ENCODE data around the gene SLC10A7. TPM values are rescaled to one million over a fixed set of nuclear protein-coding genes. Genes with fewer than 3 reads are reported as not detected.

The SLC10A7 gene
- total and polyA plus RNA-seq, 2 experiments from 2014 or later = 0.81 to 4.3 TPM

DNA sequence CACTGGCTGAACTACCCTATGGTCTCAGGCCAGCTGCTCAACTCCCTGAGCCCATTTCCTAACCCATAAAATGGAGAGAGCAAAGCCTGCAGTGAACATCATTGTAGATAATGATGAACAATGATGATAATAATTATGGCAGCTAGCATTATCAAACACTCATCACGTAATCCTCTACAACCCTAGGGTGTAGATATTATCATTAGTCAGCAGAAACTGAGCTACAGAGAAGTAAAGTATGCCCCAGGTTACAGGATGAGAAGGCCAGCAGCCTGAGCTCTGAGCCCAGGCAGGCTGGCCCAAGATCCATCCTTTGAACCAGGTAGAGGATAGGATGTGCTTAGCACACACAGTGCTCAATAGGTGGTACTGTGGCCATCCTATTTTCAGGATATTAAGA, 264.2 kb downstream of the SLC10A7 start:
- Histone ChIP-seq H3K27ac (ENCODE audit: low read depth) (no peak overlapping the region), H3K9me2 (ENCODE audit: insufficient read depth) (peaks cover 6% of the 10 kb centered on the region), H3K27me3 (ENCODE audit: insufficient read depth) (no peaks in the 10 kb centered on the region), H3K4me3 (no peak overlapping the region), H3K36me3 (ENCODE audit: insufficient read depth) (no peaks in the 10 kb centered on the region), H2AFZ (no peak overlapping the region), H3K79me2 (replicated peaks; ENCODE audit: insufficient read depth) (no peaks in the 10 kb centered on the region), H3K4me2 (no peak overlapping the region), H4K20me1 (replicated peaks; ENCODE audit: insufficient read depth) (no peaks in the 10 kb centered on the region), H3F3A (replicated peaks; ENCODE audit: low read depth) (no peaks in the 10 kb centered on the region), H3K4me1 (ENCODE audit: insufficient read depth) (no peaks in the 10 kb centered on the region)
- no peak for TF ChIP-seq JUNB (IDR thresholded peaks at IDR 0.05; ENCODE audit: unreplicated experiment)
- no peak for TF ChIP-seq STAT1 (IDR thresholded peaks at IDR 0.05; ENCODE audit: unreplicated experiment)
- Mint-ChIP-seq H3K27ac (no peak overlapping the region), H3K4me1 (no peaks in the 10 kb centered on the region), H3K36me3 (ENCODE audit: low read depth) (no peaks in the 10 kb centered on the region), H3K27me3 (ENCODE audit: insufficient read depth, low read depth, poor library complexity) (peaks cover 2% of the 10 kb centered on the region), H3K9me3 (no peaks in the 10 kb centered on the region), H3K4me3 (no peak overlapping the region)
- DNase-seq (ENCODE audit: low spot score) = no peak
- ATAC-seq = no peak

DNA sequence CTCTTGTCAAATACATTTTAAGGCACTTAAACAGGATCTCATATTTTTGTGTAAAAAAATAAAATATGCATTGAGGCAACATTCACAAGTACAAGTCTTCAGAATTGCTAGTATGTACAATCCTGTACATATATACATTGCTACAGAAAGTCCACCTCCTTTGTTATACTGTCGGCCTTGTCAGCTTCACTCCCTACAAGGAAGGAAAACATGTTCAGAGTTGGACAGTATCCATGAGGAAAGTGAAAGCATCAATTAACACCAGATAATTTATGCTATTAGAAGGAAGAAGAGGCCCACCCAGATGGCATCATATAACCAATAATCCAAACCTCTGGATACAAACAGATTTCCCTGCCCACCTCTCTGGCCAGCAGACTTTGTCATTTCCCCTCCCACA, 265.4 kb downstream of the SLC10A7 start:
- Histone ChIP-seq H3K79me2 (replicated peaks; ENCODE audit: insufficient read depth) (no peaks in the 10 kb centered on the region), H3F3A (replicated peaks; ENCODE audit: low read depth) (no peaks in the 10 kb centered on the region), H3K4me3 (no peak overlapping the region), H3K27me3 (ENCODE audit: insufficient read depth) (no peaks in the 10 kb centered on the region), H2AFZ (no peak overlapping the region), H4K20me1 (replicated peaks; ENCODE audit: insufficient read depth) (no peaks in the 10 kb centered on the region), H3K9me2 (ENCODE audit: insufficient read depth) (no peaks in the 10 kb centered on the region), H3K27ac (ENCODE audit: low read depth) (no peak overlapping the region), H3K4me1 (ENCODE audit: insufficient read depth) (no peaks in the 10 kb centered on the region), H3K36me3 (ENCODE audit: insufficient read depth) (no peaks in the 10 kb centered on the region), H3K4me2 (no peak overlapping the region)
- Mint-ChIP-seq H3K9me3 (no peaks in the 10 kb centered on the region), H3K4me1 (no peaks in the 10 kb centered on the region), H3K27me3 (ENCODE audit: insufficient read depth, low read depth, poor library complexity) (no peaks in the 10 kb centered on the region), H3K4me3 (no peak overlapping the region), H3K27ac (no peak overlapping the region), H3K36me3 (ENCODE audit: low read depth) (no peaks in the 10 kb centered on the region)
- ATAC-seq = no peak
- DNase-seq (ENCODE audit: low spot score) = no peak
- TF ChIP-seq ZNF114 (CRISPR knock-in tag; IDR thresholded peaks at IDR 0.05) (no peak), ZNF331 (CRISPR knock-in tag; IDR thresholded peaks at IDR 0.05; ENCODE audit: low read depth) (no peak), CREB1 (CRISPR knock-in tag; IDR thresholded peaks at IDR 0.05; ENCODE audit: low read depth) (no peak), EZH2 (IDR thresholded peaks at IDR 0.05; ENCODE audit: low read depth, unreplicated experiment) (no peak)
- TF ChIP-seq, protein P1, sequence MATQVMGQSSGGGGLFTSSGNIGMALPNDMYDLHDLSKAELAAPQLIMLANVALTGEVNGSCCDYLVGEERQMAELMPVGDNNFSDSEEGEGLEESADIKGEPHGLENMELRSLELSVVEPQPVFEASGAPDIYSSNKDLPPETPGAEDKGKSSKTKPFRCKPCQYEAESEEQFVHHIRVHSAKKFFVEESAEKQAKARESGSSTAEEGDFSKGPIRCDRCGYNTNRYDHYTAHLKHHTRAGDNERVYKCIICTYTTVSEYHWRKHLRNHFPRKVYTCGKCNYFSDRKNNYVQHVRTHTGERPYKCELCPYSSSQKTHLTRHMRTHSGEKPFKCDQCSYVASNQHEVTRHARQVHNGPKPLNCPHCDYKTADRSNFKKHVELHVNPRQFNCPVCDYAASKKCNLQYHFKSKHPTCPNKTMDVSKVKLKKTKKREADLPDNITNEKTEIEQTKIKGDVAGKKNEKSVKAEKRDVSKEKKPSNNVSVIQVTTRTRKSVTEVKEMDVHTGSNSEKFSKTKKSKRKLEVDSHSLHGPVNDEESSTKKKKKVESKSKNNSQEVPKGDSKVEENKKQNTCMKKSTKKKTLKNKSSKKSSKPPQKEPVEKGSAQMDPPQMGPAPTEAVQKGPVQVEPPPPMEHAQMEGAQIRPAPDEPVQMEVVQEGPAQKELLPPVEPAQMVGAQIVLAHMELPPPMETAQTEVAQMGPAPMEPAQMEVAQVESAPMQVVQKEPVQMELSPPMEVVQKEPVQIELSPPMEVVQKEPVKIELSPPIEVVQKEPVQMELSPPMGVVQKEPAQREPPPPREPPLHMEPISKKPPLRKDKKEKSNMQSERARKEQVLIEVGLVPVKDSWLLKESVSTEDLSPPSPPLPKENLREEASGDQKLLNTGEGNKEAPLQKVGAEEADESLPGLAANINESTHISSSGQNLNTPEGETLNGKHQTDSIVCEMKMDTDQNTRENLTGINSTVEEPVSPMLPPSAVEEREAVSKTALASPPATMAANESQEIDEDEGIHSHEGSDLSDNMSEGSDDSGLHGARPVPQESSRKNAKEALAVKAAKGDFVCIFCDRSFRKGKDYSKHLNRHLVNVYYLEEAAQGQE (IDR thresholded peaks at IDR 0.05; ENCODE audit: unreplicated experiment) = no peak
- TF ChIP-seq, protein P2, sequence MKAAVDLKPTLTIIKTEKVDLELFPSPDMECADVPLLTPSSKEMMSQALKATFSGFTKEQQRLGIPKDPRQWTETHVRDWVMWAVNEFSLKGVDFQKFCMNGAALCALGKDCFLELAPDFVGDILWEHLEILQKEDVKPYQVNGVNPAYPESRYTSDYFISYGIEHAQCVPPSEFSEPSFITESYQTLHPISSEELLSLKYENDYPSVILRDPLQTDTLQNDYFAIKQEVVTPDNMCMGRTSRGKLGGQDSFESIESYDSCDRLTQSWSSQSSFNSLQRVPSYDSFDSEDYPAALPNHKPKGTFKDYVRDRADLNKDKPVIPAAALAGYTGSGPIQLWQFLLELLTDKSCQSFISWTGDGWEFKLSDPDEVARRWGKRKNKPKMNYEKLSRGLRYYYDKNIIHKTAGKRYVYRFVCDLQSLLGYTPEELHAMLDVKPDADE (IDR thresholded peaks at IDR 0.05) = no peak
- TF ChIP-seq, protein P3, sequence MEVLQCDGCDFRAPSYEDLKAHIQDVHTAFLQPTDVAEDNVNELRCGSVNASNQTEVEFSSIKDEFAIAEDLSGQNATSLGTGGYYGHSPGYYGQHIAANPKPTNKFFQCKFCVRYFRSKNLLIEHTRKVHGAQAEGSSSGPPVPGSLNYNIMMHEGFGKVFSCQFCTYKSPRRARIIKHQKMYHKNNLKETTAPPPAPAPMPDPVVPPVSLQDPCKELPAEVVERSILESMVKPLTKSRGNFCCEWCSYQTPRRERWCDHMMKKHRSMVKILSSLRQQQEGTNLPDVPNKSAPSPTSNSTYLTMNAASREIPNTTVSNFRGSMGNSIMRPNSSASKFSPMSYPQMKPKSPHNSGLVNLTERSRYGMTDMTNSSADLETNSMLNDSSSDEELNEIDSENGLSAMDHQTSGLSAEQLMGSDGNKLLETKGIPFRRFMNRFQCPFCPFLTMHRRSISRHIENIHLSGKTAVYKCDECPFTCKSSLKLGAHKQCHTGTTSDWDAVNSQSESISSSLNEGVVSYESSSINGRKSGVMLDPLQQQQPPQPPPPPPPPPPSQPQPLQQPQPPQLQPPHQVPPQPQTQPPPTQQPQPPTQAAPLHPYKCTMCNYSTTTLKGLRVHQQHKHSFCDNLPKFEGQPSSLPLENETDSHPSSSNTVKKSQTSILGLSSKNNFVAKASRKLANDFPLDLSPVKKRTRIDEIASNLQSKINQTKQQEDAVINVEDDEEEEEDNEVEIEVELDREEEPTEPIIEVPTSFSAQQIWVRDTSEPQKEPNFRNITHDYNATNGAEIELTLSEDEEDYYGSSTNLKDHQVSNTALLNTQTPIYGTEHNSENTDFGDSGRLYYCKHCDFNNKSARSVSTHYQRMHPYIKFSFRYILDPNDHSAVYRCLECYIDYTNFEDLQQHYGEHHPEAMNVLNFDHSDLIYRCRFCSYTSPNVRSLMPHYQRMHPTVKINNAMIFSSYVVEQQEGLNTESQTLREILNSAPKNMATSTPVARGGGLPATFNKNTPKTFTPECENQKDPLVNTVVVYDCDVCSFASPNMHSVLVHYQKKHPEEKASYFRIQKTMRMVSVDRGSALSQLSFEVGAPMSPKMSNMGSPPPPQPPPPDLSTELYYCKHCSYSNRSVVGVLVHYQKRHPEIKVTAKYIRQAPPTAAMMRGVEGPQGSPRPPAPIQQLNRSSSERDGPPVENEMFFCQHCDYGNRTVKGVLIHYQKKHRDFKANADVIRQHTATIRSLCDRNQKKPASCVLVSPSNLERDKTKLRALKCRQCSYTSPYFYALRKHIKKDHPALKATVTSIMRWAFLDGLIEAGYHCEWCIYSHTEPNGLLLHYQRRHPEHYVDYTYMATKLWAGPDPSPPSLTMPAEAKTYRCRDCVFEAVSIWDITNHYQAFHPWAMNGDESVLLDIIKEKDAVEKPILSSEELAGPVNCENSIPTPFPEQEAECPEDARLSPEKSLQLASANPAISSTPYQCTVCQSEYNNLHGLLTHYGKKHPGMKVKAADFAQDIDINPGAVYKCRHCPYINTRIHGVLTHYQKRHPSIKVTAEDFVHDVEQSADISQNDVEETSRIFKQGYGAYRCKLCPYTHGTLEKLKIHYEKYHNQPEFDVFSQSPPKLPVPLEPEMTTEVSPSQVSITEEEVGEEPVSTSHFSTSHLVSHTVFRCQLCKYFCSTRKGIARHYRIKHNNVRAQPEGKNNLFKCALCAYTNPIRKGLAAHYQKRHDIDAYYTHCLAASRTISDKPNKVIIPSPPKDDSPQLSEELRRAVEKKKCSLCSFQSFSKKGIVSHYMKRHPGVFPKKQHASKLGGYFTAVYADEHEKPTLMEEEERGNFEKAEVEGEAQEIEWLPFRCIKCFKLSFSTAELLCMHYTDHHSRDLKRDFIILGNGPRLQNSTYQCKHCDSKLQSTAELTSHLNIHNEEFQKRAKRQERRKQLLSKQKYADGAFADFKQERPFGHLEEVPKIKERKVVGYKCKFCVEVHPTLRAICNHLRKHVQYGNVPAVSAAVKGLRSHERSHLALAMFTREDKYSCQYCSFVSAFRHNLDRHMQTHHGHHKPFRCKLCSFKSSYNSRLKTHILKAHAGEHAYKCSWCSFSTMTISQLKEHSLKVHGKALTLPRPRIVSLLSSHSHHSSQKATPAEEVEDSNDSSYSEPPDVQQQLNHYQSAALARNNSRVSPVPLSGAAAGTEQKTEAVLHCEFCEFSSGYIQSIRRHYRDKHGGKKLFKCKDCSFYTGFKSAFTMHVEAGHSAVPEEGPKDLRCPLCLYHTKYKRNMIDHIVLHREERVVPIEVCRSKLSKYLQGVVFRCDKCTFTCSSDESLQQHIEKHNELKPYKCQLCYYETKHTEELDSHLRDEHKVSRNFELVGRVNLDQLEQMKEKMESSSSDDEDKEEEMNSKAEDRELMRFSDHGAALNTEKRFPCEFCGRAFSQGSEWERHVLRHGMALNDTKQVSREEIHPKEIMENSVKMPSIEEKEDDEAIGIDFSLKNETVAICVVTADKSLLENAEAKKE (CRISPR knock-in tag; IDR thresholded peaks at IDR 0.05) = no peak
- TF ChIP-seq, protein P4, sequence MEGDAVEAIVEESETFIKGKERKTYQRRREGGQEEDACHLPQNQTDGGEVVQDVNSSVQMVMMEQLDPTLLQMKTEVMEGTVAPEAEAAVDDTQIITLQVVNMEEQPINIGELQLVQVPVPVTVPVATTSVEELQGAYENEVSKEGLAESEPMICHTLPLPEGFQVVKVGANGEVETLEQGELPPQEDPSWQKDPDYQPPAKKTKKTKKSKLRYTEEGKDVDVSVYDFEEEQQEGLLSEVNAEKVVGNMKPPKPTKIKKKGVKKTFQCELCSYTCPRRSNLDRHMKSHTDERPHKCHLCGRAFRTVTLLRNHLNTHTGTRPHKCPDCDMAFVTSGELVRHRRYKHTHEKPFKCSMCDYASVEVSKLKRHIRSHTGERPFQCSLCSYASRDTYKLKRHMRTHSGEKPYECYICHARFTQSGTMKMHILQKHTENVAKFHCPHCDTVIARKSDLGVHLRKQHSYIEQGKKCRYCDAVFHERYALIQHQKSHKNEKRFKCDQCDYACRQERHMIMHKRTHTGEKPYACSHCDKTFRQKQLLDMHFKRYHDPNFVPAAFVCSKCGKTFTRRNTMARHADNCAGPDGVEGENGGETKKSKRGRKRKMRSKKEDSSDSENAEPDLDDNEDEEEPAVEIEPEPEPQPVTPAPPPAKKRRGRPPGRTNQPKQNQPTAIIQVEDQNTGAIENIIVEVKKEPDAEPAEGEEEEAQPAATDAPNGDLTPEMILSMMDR (conservative IDR thresholded peaks at IDR 0.05; ENCODE audit: low read depth in 2 of 2) = no peak

All from GM23338 (cell line).